OCI-LY3 (cell line): ENCODE measurements around the gene PPIL1.
A peak's percentile ranks its signal among the peaks of the same experiment; 100 is the strongest.

Source experiments
- H2AFZ ChIP-seq: fragments of 200-600, 300-600 bp; shearing (Covaris generic); 2 replicates; pipeline ENCODE4 v1.6.0; 2014; ENCODE audit warnings: antibody characterized with exemption, low read depth, low read length
- H3K27ac ChIP-seq: fragments of 200-600, 300-600 bp; sonication (generic); 2 replicates; pipeline ENCODE4 v1.5.1; 2014; ENCODE audit warnings: mild to moderate bottlenecking, low read length, moderate library complexity, mixed read lengths
- H3K27me3 ChIP-seq: fragments of 200-600, 300-600 bp; sonication (generic); 2 replicates; pipeline ENCODE4 v1.6.1; 2014; ENCODE audit warnings: low read depth, low read length, mixed read lengths
- H3K36me3 ChIP-seq: fragments of 200-600, 300-600 bp; sonication (generic); replicated peaks from 2 replicates; pipeline ENCODE3; 2014; ENCODE audit warnings: low read depth, low read length, mixed read lengths
- H3K4me1 ChIP-seq: fragments of 300-600, 200-600 bp; sonication (generic); 2 replicates; pipeline ENCODE4 v1.6.1; 2014; ENCODE audit warnings: low read length, mixed read lengths
- H3K4me2 ChIP-seq: fragments of 200-600, 300-600 bp; sonication (generic); 2 replicates; pipeline ENCODE4 v1.6.1; 2014; ENCODE audit warnings: low read length, mixed read lengths
- H3K4me3 ChIP-seq: fragments of 300-600, 200-600 bp; sonication (generic); 2 replicates; pipeline ENCODE4 v1.5.1; 2014; ENCODE audit warnings: antibody characterized with exemption, mild to moderate bottlenecking, low read length, moderate library complexity
- H3K79me2 ChIP-seq: fragments of 300-600, 200-600 bp; shearing (Covaris generic); 2 replicates; pipeline ENCODE4 v1.6.1; 2014; ENCODE audit warnings: mild to moderate bottlenecking, low read length, mixed read lengths
- H3K9ac ChIP-seq: fragments of 300-600, 200-600 bp; shearing (Covaris generic); 2 replicates; pipeline ENCODE4 v1.6.0; 2014; ENCODE audit warnings: mild to moderate bottlenecking, low read length, moderate library complexity
- H3K9me3 ChIP-seq: fragments of 200-600, 300-600 bp; shearing (Covaris generic); 2 replicates; pipeline ENCODE4 v1.6.1; 2014; ENCODE audit warnings: low read length, mixed read lengths; ENCODE audit not compliant: insufficient read depth
- H4K20me1 ChIP-seq: fragments of 200-600, 300-600 bp; sonication (generic); 2 replicates; pipeline ENCODE4 v1.6.1; 2016; ENCODE audit warnings: low read length, mixed read lengths; ENCODE audit not compliant: insufficient read depth
- CTCF ChIP-seq: fragments of 200-600, 300-600 bp; sonication (generic); IDR thresholded peaks from 2 replicates; pipeline ENCODE4 v1.5.1; 2014; ENCODE audit warnings: antibody characterized with exemption, low read length, low read depth
- EZH2phosphoT487 ChIP-seq: fragments of 200-600 bp; shearing (Covaris generic); IDR thresholded peaks from 2 replicates; pipeline ENCODE4 v1.6.1; 2018; ENCODE audit warnings: antibody characterized with exemption, mixed run types, low read depth

Gene PPIL1

GRCh38 chr6:36841756-36842155 lies 32.8 kb downstream of the PPIL1 start:
- TF ChIP-seq CTCF (no peak), EZH2phosphoT487 (no peak)
- Histone ChIP-seq H3K27ac (no peak overlapping the region), H3K4me1 (0 out of 2 replicates have a peak, but pooled peaks cover 3% of the 10 kb centered on the region), H3K9me3 (no peaks in the 10 kb centered on the region), H3K9ac (no peak overlapping the region), H3K4me2 (no peak overlapping the region), H3K79me2 (no peaks in the 10 kb centered on the region), H3K4me3 (no peak overlapping the region), H4K20me1 (no peaks in the 10 kb centered on the region), H3K36me3 (no peaks in the 10 kb centered on the region), H2AFZ (no peak overlapping the region), H3K27me3 (peaks cover 7% of the 10 kb centered on the region; the same call in 1 of the 2 replicates)

GRCh38 chr6:36840432-36841403 lies 33.9 kb downstream of the PPIL1 start:
- Histone ChIP-seq H2AFZ (no peak overlapping the region; the same call in 1 of the 2 replicates), H3K27ac (no peak overlapping the region), H3K4me2 (peak overlapping the region; percentile 81), H3K27me3 (peaks cover 7% of the 10 kb centered on the region; the same call in 1 of the 2 replicates), H3K4me1 (0 out of 2 replicates have a peak, but pooled peaks cover 3% of the 10 kb centered on the region), H3K36me3 (no peaks in the 10 kb centered on the region), H3K4me3 (peak overlapping the region; percentile 75), H3K9me3 (no peaks in the 10 kb centered on the region), H3K9ac (peak overlapping the region; percentile 30; the same call in 1 of the 2 replicates), H4K20me1 (no peaks in the 10 kb centered on the region), H3K79me2 (no peaks in the 10 kb centered on the region)
- no peak for TF ChIP-seq EZH2phosphoT487
- TF ChIP-seq CTCF: no peak

- Histone ChIP-seq H3K4me3 (peak overlapping the region; percentile 75), H3K9me3 (no peaks in the 10 kb centered on the region), H3K4me1 (0 out of 2 replicates have a peak, but pooled peaks cover 3% of the 10 kb centered on the region), H3K27me3 (peaks cover 7% of the 10 kb centered on the region; the same call in 1 of the 2 replicates), H3K79me2 (no peaks in the 10 kb centered on the region), H3K4me2 (peak overlapping the region; percentile 81), H4K20me1 (no peaks in the 10 kb centered on the region), H2AFZ (0 out of 2 replicates have a peak overlapping the region, but pooled peaks have one; percentile 13), H3K9ac (peak overlapping the region; percentile 30; the same call in 1 of the 2 replicates), H3K36me3 (no peaks in the 10 kb centered on the region), H3K27ac (no peak overlapping the region)
- TF ChIP-seq EZH2phosphoT487: no peak
- 0 out of 2 replicates have a peak, but pooled peaks have one; percentile 16 for TF ChIP-seq CTCF
Measured at GRCh38 chr6:36839749-36840431, 34.7 kb downstream of the PPIL1 start.
